Sigmoid colon (tissue), 7 donors: ENCODE measurements around the gene C10orf53. TPM values are rescaled to one million over a fixed set of nuclear protein-coding genes. Genes with fewer than 3 reads are reported as not detected.

Experiments
- DNase-seq: peaks from one replicate; pipeline ENCODE4 v3.0.0-alpha.2; 2019
- H3K27ac ChIP-seq, 4 donors: fragments of 200-600 bp; sonication (generic); one replicate each; pipeline ENCODE4 v1.5.1; 2016 to 2019; ENCODE audit warnings: mild to moderate bottlenecking in 1 of 4
- H3K27me3 ChIP-seq, 3 donors: fragments of 200-600 bp; sonication (generic); one replicate each; pipeline ENCODE4 v1.5.1; 2019; ENCODE audit warnings: mild to moderate bottlenecking in 1 of 3
- H3K36me3 ChIP-seq, 4 donors: fragments of 200-600 bp; sonication (generic); one replicate each; pipeline ENCODE4 v1.5.1; 2016 to 2019
- H3K4me1 ChIP-seq, 4 donors: fragments of 200-600 bp; sonication (generic); one replicate each; pipeline ENCODE4 v1.5.1; 2017 to 2019
- H3K4me3 ChIP-seq, 4 donors: fragments of 200-600 bp; sonication (generic); one replicate each; pipeline ENCODE4 v1.5.1; 2017 to 2019; ENCODE audit warnings: mild to moderate bottlenecking in 2 of 4, moderate library complexity in 1 of 4
- H3K9me3 ChIP-seq, 4 donors: fragments of 200-600 bp in 3 of 4; sonication (generic) in 3 of 4; one replicate each; pipeline versions ENCODE4 v1.5.1 to v1.6.1; 2013 to 2019
- CTCF ChIP-seq, 4 experiments: fragments of 450-650 bp in 3 of 4; fragments of 200-600 bp in 1 of 4; IDR thresholded peaks; one replicate each; pipeline ENCODE4 v1.5.1; 2016 to 2019; ENCODE audit warnings: antibody characterized with exemption in 4 of 4, mild to moderate bottlenecking in 3 of 4, moderate library complexity in 2 of 4
- EP300 ChIP-seq, 4 donors: sonication (generic); formaldehyde crosslinking; IDR thresholded peaks; one replicate each; pipeline ENCODE4 v1.6.1; 2017; ENCODE audit warnings: antibody characterized with exemption in 4 of 4
- POLR2A ChIP-seq, 2 donors: fragments of 450-650 bp; IDR thresholded peaks; one replicate each; pipeline ENCODE4 v1.6.1; 2016; ENCODE audit warnings: antibody characterized with exemption in 2 of 2, mild to moderate bottlenecking in 2 of 2, moderate library complexity in 2 of 2
- POLR2AphosphoS5 ChIP-seq, 4 donors: sonication (generic); formaldehyde crosslinking; IDR thresholded peaks; one replicate each; pipeline ENCODE4 v1.6.1; 2017; ENCODE audit warnings: antibody characterized with exemption in 4 of 4
- WGBS, 2 donors: extraction: QIAGEN DNeasy Blood & Tissue Kit; methylation state at CpG; one replicate each; pipeline ENCODE4 v1.1.7; 2013; 5-methylcytosine and 5-hydroxymethylcytosine counted together
- intact Hi-C: fragments of 100-400 bp; cut with DNase I; formaldehyde crosslinking; loops from one replicate; pipeline ENCODE4 v1.15.1; 2023
- polyA plus RNA-seq, 3 donors: library from polyadenylated mRNA; stranded (reverse); fragments of 200-250 nt; gene quantifications; one replicate each; pipeline ENCODE4 v1.2.3, GENCODE V29; 2013
- total RNA-seq, 4 donors: library from RNA; depleted of rRNA; stranded (reverse); fragments of >200 nt; gene quantifications; one replicate each; pipeline ENCODE4 v1.1.0, GENCODE V29; 2016
- donor health status: healthy with polysubstance abuse.
- donor health status: Bipolar disorder and iron deficiency.
- donor health status: healthy.

The C10orf53 gene
- total and polyA plus RNA-seq, 7 donors, result not detected

GRCh38 chr10:49694466-49694865, 15.0 kb downstream of the C10orf53 start:
- no peak overlapping the region for H3K4me3 ChIP-seq
- no peak for TF ChIP-seq POLR2AphosphoS5 (IDR thresholded peaks at IDR 0.05)
- TF ChIP-seq CTCF (IDR thresholded peaks at IDR 0.05), result no peak
- no peak for TF ChIP-seq POLR2A (IDR thresholded peaks at IDR 0.05)
- no peak for TF ChIP-seq EP300 (IDR thresholded peaks at IDR 0.05)
- H3K36me3 ChIP-seq, result no peaks in the 10 kb centered on the region
- 73 to 84% methylated on average over 6 of the region's 6 CpGs for WGBS, 2 donors
- H3K27ac ChIP-seq, result no peak overlapping the region
- no peaks in the 10 kb centered on the region for H3K4me1 ChIP-seq
- H3K27me3 ChIP-seq, result peaks cover 0 to 26% (median 0%) of the 10 kb centered on the region in 3 donors
- DNase-seq, result no peak
- H3K9me3 ChIP-seq, result no peaks in the 10 kb centered on the region
- intact Hi-C loops, result no loop called here

- DNase-seq, result no peak
- Histone ChIP-seq H3K4me1 (no peaks in the 10 kb centered on the region), H3K9me3 (no peaks in the 10 kb centered on the region), H3K27me3 (peaks cover 0 to 11% (median 0%) of the 10 kb centered on the region in 3 donors), H3K27ac (no peak overlapping the region), H3K36me3 (no peaks in the 10 kb centered on the region), H3K4me3 (no peak overlapping the region)
- intact Hi-C loops, result no loop called here
- 80 to 81% methylated on average over 7 of the region's 7 CpGs for WGBS, 2 donors
- TF ChIP-seq CTCF (IDR thresholded peaks at IDR 0.05) (no peak), POLR2AphosphoS5 (IDR thresholded peaks at IDR 0.05) (no peak), EP300 (IDR thresholded peaks at IDR 0.05) (no peak), POLR2A (IDR thresholded peaks at IDR 0.05) (no peak)
Measured at GRCh38 chr10:49696311-49696710, 16.9 kb downstream of the C10orf53 start.

GRCh38 chr10:49698679-49699078, 19.2 kb downstream of the C10orf53 start:
- no peak overlapping the region for H3K27ac ChIP-seq
- WGBS, 2 donors, result 81 to 82% methylated on average over 9 of the region's 9 CpGs
- H3K27me3 ChIP-seq, result no peaks in the 10 kb centered on the region
- H3K4me1 ChIP-seq, result no peaks in the 10 kb centered on the region
- DNase-seq, result no peak
- TF ChIP-seq POLR2A (IDR thresholded peaks at IDR 0.05) (no peak), CTCF (IDR thresholded peaks at IDR 0.05) (no peak), EP300 (IDR thresholded peaks at IDR 0.05) (no peak), POLR2AphosphoS5 (IDR thresholded peaks at IDR 0.05) (no peak)
- no peaks in the 10 kb centered on the region for H3K36me3 ChIP-seq
- H3K4me3 ChIP-seq, result no peak overlapping the region
- H3K9me3 ChIP-seq, result no peaks in the 10 kb centered on the region
- intact Hi-C loops, result no loop called here

GRCh38 chr10:49700211-49700610, 20.8 kb downstream of the C10orf53 start:
- no peak overlapping the region for H3K4me3 ChIP-seq
- intact Hi-C loops, result no loop called here
- WGBS, 2 donors, result 87 to 89% methylated on average over 3 of the region's 3 CpGs
- H3K27me3 ChIP-seq, result no peaks in the 10 kb centered on the region
- no peaks in the 10 kb centered on the region for H3K4me1 ChIP-seq
- no peak overlapping the region for H3K27ac ChIP-seq
- TF ChIP-seq POLR2A (IDR thresholded peaks at IDR 0.05), result no peak
- no peak for TF ChIP-seq CTCF (IDR thresholded peaks at IDR 0.05)
- TF ChIP-seq POLR2AphosphoS5 (IDR thresholded peaks at IDR 0.05), result no peak
- TF ChIP-seq EP300 (IDR thresholded peaks at IDR 0.05), result no peak
- H3K36me3 ChIP-seq, result no peaks in the 10 kb centered on the region
- no peaks in the 10 kb centered on the region for H3K9me3 ChIP-seq
- DNase-seq, result no peak

- no peaks in the 10 kb centered on the region for H3K9me3 ChIP-seq
- WGBS, 2 donors, result 7 to 17% methylated on average over 3 of the region's 3 CpGs
- intact Hi-C loops, result no loop called here
- H3K36me3 ChIP-seq, result no peaks in the 10 kb centered on the region
- no peak overlapping the region for H3K4me3 ChIP-seq
- H3K4me1 ChIP-seq, result no peaks in the 10 kb centered on the region
- no peak overlapping the region for H3K27ac ChIP-seq
- DNase-seq, result no peak
- no peak for TF ChIP-seq POLR2A (IDR thresholded peaks at IDR 0.05)
- TF ChIP-seq CTCF (IDR thresholded peaks at IDR 0.05), result no peak
- TF ChIP-seq POLR2AphosphoS5 (IDR thresholded peaks at IDR 0.05), result no peak
- TF ChIP-seq EP300 (IDR thresholded peaks at IDR 0.05), result no peak
- H3K27me3 ChIP-seq, result no peaks in the 10 kb centered on the region
Measured at GRCh38 chr10:49700997-49701396, 21.5 kb downstream of the C10orf53 start.
